GM08714 (cell line): ENCODE measurements around the gene STPG2.
"Not testable (repeated sequence)": the region's sequence is repeated elsewhere in the genome, so short reads cannot be mapped to it uniquely, and the experiment has no call there.

Experiments used
- H3K4me3 ChIP-seq: fragments of 200-500 bp; sonication (Bioruptor generic); 2 replicates; pipeline ENCODE4 v1.5.1; 2014; ENCODE audit warnings: mild to moderate bottlenecking, low read length, inconsistent platforms
- ZNF274 ChIP-seq: IDR thresholded peaks from 2 replicates; pipeline ENCODE4 v1.6.1; 2012; ENCODE audit warnings: mild to moderate bottlenecking, low read depth, low read length

STPG2 gene

GRCh38 chr4:97938141-97938540 is 205.1 kb downstream of the STPG2 start:
- no peak overlapping the region for H3K4me3 ChIP-seq
- TF ChIP-seq ZNF274: no peak

DNA sequence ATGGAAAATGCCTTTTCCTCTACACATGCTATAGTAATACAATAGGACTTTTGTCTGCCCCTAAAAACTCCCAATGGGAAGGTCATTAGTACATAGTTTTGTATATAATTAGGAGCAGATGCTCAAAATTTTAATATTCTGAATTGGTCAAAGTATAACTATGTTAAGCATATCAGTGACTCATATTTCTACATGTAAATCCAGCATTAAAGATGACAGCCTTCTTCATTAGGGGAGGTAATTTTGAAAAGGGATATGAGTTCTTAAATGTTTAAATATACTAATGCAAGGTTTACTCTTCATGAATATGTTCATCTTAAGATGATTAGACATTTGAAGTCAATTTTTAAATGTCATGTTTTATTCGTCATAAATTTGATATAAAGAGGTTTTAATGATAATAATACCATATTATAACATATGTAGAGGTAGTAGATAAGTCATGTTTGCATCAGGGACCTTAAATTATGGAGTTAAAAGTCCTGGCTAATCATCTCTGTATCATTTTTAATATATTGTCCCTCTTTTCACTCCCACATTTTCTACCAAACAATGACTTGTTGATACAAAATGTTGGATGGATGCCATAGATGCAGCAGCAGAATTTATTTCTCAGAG is 218.8 kb downstream of the STPG2 start:
- TF ChIP-seq ZNF274: no peak

DNA sequence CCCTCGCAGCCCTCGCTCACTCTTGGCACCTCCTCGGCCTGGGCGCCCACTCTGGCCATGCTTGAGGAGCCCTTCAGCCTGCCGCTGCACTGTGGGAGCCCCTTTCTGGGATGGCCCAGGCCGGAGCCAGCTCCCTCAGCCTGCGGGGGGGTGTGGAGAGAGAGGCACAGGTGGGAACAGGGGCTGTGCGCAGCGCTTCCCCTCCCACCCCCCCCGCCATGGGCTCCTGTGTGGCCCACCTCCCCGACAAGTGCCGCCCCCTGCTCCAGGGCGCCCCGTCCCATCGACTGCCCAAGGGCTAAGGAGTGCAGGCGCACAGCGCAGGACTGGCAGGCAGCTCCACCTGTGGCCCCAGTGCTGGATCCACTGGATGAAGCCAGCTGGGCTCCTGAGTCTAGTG is 220.2 kb downstream of the STPG2 start:
- no peak for TF ChIP-seq ZNF274
- H3K4me3 ChIP-seq: no peak overlapping the region

More for the DNA sequence above, 218.8 kb downstream of the STPG2 start:
- H3K4me3 ChIP-seq: no peak overlapping the region

DNA sequence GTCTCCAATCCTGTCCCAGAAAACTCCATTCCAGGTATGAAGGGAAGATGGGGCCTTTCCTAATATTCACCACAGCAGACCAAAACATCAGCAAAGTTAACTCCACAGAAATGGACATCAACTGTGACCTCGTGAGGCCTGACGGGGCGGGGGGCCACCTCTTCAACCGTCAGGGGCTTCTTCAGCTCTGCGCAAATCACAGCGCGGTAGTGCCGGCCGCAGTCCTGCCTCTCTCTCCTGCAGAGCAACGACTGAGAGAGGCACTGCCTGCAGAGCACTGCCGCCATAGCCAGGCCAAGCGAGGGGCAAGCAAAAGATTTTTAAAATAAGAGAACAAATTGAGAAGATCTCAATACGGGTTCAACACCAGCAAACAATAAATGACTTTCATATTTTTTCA is 226.2 kb downstream of the STPG2 start:
- TF ChIP-seq ZNF274: no peak
- H3K4me3 ChIP-seq: no peak overlapping the region

- TF ChIP-seq ZNF274: no peak
- H3K4me3 ChIP-seq: no peak overlapping the region
Observed at GRCh38 chr4:97912156-97912555, 231.1 kb downstream of the STPG2 start.

DNA sequence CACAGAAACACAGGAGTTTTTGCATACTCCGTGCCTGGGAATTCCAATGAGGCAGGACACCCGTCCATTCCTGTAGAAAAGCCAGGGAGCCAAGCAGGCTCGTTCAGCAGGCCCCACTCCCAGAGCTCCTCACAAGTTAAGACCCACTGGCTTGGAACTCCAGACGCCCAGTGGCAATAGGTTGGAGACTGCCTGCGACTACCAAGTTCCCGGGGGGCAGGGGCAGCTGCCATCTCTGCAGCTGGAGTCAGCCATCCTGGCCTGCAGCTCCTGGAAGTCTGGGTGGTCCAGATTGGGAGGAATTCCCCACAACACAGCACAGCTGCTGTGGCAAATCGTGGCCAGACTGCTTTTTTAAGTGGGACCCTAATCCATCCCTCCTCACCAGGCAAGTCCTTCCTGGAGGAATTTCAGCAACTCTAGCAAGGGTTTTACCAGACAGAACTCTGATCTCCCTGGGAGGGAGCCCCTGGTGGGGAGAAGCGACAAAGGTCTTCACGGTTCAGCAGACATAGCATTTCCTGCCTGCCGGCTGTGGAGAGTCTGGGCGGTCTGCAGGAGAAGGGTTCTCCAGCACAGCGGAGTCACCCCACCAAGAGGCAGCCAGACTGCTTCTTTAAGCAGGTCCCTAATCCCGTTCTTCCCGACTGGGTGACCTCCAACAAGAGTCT is 231.9 kb downstream of the STPG2 start:
- no peak overlapping the region for H3K4me3 ChIP-seq
- no peak for TF ChIP-seq ZNF274

GRCh38 chr4:97910005-97910404 is 233.3 kb downstream of the STPG2 start:
- no peak overlapping the region for H3K4me3 ChIP-seq
- TF ChIP-seq ZNF274: no peak

GRCh38 chr4:97903436-97904189 is 239.7 kb downstream of the STPG2 start:
- not testable (repeated sequence) for H3K4me3 ChIP-seq

DNA sequence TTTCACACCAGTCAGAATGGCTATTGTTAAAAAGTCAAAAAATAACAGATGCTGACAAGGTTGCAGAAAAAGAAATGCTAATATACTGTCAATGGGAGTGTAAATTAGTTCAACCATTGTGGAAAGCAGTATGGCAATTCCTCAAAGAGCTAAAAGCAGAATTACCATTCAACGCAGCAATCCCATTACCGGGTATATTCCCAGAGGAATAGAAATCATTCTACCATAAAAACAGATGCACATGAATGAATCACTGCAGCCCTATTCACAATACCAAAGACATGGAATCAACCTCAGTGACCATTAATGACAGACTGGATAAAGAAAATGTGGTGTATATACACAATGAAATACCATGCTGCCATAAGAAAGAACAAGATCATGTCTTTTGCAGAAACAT is 243.0 kb downstream of the STPG2 start:
- no peak for TF ChIP-seq ZNF274
- no peak overlapping the region for H3K4me3 ChIP-seq

GRCh38 chr4:97892592-97893266 is 250.5 kb downstream of the STPG2 start:
- H3K4me3 ChIP-seq: no peak overlapping the region
- TF ChIP-seq ZNF274: no peak

DNA sequence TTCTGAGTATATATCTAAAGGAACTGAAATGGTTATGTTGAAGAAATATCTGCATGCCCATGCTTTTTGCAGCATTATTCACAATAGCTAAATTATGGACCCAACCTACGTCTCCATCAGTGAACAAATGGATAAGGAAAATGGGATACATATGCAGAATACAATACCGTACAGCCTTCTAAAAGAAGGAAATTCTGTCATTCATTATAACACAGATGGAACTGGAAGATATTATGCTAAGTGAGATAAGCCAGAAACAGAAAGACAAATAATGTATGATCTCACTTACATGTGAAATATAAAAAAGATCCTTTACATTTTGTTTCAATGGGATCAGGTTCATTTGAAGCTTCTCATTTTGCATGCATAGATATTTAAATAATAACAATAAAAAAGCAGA is 263.3 kb downstream of the STPG2 start:
- no peak overlapping the region for H3K4me3 ChIP-seq

DNA sequence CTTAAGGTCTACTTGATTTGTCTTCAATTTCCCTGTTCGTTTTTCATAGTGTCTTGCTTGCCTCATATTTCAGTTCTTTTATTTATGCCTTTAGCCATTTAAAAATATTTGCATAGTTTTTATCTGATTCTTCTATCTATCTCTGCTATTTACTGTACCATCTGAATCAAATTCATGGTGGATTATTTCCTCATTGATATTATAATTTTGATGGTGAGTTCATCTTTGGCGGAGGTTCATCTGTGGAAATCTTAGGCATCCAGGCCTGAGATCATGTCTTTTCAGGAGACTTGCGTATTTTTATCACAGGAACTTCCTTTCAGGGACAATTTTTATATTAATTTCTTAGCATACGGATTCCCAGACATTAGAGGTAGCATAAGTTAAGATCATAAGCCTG is 275.2 kb downstream of the STPG2 start:
- no peak for TF ChIP-seq ZNF274
- H3K4me3 ChIP-seq: no peak overlapping the region

More for the DNA sequence above, 263.3 kb downstream of the STPG2 start:
- no peak for TF ChIP-seq ZNF274

DNA sequence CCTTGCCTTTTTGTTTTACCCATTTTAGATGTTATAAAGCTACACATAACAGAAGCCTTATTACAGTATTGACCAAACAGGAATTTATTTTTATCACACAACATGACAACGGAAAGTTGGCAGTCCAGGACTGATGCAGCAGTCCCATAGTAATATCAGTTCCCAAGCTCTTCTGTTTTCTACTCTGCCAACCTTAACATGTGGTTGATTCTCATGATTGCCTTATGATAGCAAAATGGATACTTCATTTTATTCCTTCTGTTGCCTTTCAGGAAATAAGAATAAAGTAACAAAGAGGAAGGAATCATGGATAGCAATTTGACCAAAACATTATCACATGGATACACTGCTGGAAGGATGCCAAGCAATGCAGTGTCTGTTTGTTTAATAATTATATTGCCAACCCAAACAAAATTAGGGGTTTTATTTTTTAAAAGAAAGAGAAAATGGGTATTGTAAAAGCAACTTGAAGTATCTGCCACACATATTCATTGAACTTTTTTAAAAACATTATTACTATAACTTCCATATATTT is 275.7 kb downstream of the STPG2 start:
- no peak overlapping the region for H3K4me3 ChIP-seq
- no peak for TF ChIP-seq ZNF274

DNA sequence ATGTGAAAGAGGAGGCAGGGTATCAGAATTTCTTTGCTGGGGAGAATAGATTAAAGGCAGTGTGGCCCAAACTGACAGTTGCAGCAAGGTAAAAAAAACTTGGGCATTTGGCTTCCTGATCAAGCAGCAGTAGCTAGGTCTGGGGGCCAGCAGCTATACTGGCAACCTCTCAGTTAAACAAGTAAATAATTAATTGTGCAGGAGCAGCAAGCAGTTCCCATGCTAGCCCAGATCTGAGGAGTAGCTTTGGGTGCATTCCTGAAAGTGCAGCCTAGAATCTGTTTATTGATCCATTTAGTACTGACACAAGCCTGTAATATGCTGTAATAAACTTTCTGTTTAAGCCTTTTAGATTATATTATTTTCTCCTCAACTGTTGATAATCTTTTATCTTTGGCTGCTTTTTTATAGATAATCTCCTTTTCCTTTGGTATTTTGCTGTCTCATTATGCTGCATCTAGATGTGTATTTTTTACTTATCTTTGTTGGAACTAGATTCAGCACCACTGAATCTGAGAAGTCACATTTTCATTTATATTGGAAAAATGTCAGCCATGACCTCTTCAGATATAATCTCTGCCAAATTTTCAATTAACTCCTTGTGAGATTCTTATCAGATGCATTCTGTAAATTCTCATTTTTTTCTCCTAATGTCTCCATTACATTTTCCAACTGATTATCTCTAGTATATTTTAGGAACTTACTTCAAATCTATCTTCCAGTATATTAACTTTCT is 276.3 kb downstream of the STPG2 start:
- H3K4me3 ChIP-seq: no peak overlapping the region
- no peak for TF ChIP-seq ZNF274
